CD4-positive, alpha-beta T cell treated with Interleukin-6 at 100 ng/mL for 8 hours (primary cell): Measurements from ENCODE around the gene TNFAIP2.
"Not testable (repeated sequence)": the region's sequence is repeated elsewhere in the genome, so short reads cannot be mapped to it uniquely, and the experiment has no call there.

Experiments
- DNase-seq: peaks from one replicate; pipeline ENCODE4 v3.0.0-alpha.2; 2020; ENCODE audit warnings: mixed read lengths, low spot score

TNFAIP2 gene

DNA sequence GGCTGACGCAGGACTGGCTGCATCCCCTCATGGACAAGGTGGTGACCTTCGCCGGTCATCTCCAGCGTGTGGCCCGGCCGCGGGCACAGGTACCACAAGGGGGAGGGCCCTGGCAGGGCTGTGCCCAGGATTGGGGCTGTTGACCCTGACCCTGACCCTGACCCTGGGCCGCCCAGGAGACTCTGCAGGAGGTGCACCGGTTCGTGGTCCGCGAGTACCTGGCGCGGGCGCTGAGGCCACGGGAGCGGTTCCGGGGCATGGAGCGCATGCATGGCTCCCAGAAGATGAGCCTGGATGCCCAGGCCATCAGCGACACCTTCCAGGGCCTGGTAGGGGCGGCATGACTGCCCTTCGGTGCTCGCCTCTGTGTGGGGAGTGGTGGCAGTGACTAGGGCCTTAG is 15.8 kb upstream of the TNFAIP2 start:
- DNase-seq, result no peak

DNA sequence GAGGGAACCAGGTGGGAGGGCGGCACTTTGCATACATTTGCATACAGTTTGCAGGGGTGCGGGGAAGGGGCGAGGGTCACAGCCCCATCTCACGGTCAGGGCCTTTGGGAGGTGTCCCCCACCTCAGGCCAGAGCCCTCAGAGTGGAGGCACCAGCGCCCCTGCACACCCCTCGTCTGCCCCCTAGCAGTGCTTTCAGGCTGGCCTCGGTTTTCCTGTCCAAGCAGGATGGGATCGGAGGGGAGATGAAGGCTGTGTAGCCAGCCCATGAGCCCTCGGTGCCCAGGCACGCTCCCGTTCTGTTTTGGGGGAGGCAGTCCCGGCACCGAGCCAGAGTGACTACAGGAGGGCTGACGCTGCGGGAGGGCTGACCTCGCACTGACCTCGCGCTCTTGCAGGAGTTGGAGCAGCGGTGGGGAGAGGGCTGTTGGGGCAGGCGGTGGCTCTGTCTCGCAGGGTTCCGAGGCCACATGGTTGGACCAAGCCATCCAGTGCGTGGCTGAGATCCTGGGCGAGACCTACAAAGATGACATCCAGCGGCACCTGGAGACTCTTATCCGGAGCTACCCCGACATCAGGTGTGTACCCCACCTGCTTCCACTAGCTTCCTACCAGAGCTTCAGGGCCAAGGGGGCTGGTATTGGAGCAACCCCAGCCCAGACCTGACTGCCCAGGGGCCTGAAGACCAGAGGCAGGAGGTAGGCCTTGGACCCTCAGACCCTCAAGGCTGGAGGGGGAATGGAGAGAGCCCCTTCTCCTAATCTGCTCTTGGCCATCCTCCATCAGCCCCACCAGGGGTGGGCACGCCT is 15.1 kb upstream of the TNFAIP2 start:
- DNase-seq, result no peak

DNA sequence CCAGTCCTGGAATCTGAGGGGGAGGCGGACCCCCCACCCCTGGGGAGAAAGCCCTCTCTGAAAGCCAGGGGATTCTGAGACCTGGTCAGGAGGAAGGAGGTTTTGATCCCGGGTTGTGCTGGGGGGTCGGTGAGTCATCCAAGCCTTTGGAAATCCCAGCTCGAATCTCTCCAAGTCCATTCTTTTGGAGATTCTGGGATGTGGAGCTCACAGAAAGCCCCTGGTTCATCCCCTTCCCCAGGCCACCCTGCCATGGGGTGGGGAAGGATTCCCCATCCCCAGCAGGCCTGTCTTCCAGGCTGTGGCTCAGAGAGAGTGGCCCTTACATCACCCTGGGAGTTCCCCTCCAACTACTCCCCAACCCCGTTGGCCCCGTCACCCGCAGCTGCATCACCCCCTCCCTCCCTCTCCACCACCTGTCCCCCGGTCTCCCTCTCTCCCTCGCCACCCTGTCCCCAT is 14.5 kb upstream of the TNFAIP2 start:
- no peak for DNase-seq

- DNase-seq, result no peak
Measured at GRCh38 chr14:103109535-103110441, 13.5 kb upstream of the TNFAIP2 start.

DNA sequence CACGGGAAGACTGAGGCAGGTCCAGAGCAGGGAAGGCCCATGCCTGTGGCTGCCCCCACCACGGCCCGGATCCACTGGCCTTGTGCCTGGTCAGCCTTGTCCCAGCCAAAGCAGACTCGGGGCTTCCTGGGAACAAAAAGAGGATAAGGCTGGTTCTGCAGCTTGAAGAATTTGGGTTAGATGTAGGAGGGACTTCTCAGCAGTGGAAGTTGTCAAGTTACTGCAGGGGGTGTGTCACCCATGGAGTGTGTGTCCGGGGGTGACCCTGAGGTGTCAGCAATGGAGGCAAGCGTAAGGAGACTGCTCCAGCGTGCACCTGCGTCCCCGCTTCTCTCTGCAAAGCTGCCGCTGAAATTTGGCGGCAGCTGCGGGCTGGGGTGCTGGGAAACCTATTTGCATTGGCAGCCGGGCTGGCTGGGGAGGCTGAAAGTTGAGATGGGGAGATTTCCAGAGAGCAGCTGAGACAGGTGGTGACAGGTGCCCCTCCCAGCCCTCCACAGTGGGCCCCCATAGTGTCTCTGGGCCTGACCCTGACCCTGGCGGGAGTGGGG is 12.5 kb upstream of the TNFAIP2 start:
- DNase-seq, result no peak

DNA sequence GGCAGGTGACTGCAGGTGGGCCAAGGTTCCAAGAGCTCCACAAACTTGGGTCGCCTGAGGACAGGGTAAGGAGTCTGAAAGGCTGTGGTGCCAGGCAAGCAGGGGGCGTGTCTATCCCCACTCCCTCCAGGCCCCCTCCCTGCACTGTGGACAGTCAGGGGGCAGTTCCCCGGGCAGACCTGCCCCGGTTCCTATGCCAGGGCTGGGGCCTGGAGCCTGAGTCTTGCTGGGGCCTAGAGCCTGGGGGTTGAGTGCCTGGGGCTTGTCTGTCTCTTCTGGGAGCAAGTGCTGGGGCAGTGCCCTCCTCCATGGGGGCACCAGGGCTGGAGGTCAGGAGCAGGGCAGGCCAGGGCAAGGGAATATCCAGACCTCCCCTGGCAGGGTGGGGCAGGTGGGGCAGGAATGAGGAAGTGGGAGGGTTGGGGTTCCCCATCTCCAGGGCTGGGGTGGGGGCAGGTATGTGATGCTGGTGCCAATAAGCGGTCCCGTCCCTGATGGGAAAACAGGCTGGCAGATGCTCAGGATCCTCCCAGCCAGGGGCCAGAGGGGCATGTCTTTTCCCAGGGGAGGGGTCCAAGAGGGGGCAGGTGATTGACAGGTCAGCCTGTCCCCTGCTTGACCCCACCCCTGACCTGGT is 11.9 kb upstream of the TNFAIP2 start:
- DNase-seq, result no peak

DNA sequence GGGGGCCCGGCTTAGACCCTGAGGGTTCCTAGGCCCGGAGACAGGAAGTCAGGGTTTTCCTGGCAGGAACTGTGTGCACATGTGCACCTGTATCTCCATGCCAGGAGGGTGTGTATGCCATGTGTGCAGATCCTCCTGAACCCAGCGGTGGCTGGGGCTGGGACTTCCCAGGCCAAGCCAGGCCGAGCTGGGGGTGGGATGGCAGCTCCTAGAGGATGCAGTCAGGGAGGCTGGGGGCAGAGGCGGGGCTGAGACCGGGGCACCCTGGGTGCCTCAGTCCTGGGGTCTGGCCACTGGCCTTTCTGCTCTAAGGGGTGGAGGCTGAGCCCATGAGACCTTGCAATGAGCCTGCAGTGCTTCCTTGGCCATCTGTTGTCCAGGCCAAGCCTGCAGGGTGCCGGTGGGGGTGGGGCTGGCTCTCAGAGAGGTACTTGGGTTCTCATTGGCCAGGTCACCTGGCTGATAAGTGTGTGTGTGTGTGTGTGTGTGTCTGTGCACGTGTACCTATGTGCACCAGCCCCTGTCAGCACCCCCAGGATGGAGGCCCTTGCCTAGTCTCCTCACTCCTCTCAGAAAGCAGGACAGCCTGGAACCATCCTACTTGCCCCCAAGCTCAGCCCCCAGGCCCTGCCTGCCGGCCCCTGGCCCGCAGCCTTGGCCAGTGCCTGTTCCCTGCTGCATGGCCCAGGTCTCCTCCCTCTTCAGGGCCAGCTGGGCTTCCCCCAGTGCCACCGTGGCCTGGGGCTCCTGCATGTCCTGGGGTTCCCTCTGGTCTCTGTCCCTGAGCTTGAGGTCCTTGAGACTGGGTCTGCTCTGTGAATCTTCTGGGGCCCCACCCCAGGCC is 10.6 kb upstream of the TNFAIP2 start:
- DNase-seq, result no peak

- DNase-seq, result no peak
Measured at GRCh38 chr14:103113303-103113702, 10.0 kb upstream of the TNFAIP2 start.

- DNase-seq, result no peak
Measured at GRCh38 chr14:103113774-103114173, 9.5 kb upstream of the TNFAIP2 start.

- DNase-seq, result not testable (repeated sequence)
Measured at GRCh38 chr14:103115086-103115679, 8.1 kb upstream of the TNFAIP2 start.

- DNase-seq, result no peak
Measured at GRCh38 chr14:103115845-103116572, 7.3 kb upstream of the TNFAIP2 start.

- no peak for DNase-seq
Measured at GRCh38 chr14:103116636-103117035, 6.6 kb upstream of the TNFAIP2 start.

DNA sequence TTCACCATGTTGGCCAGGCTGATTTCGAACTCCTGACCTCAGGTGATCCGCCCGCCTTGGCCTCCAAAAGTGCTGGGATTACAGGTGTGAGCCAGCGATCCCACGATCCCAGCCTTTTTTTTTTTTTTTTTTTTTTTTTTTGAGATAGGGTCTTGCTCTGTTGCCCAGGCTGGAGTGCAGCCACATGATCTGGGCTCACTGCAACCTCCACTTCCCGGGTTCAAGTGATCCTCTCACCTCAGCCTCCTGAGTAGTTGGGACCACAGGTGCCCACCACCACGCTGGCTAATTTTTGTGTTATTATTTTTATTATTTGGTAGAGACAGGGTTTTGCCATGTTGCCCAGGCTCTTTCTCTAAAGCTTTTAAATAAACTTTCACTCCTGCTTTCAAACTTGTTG is 5.8 kb upstream of the TNFAIP2 start:
- DNase-seq, result not testable (repeated sequence)

DNA sequence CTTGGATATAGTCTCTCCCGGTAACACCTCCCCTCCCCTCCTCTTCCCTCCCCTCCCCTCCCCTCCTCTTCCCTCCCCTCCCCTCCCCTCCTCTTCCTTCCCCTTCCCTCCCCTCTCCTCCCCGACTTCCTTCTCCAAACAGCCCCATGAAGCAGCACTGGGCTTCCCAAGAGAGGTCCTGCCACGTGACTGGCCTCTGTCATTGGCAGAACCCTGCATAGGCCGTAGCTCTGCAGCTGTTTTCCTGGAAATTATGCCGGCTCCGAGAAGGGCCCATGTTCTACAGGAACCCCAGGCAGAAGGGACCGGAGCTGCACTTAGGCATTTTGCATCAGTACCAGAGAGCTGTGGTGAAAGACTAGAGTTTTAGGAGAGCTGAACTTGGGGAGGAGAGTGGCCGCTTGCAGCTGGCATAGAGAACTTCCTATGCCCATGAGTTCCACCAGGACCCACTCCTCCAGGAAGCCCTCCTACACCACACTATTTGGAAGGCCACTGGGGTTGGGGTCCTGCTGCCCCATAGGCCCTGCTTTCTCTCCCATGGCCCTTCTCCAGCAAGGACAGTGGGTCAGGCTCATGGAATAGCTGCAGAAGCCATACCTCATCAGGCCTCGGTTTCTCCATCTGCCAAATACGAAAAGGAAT is 5.1 kb upstream of the TNFAIP2 start:
- no peak for DNase-seq

- no peak for DNase-seq
Measured at GRCh38 chr14:103118663-103119404, 4.4 kb upstream of the TNFAIP2 start.

DNA sequence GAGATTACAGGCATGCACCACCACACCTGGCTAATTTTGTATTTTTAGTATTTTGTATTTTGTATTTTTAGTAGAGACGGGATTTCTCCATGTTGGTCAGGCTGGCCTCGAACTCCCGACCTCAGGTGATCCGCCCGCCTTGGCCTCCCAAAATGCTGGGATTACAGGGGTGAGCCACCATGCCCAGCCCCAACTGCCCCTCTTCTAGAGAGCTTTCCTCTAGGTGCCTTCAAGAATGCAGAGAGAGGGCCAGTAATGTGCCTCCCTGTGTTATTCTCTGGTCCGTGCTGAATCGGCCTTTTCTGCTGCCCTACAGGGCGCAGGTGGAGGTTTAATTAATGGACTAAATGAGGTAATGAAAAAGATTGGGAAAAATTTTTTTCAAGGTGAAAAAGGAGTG is 3.7 kb upstream of the TNFAIP2 start:
- DNase-seq, result not testable (repeated sequence)

DNA sequence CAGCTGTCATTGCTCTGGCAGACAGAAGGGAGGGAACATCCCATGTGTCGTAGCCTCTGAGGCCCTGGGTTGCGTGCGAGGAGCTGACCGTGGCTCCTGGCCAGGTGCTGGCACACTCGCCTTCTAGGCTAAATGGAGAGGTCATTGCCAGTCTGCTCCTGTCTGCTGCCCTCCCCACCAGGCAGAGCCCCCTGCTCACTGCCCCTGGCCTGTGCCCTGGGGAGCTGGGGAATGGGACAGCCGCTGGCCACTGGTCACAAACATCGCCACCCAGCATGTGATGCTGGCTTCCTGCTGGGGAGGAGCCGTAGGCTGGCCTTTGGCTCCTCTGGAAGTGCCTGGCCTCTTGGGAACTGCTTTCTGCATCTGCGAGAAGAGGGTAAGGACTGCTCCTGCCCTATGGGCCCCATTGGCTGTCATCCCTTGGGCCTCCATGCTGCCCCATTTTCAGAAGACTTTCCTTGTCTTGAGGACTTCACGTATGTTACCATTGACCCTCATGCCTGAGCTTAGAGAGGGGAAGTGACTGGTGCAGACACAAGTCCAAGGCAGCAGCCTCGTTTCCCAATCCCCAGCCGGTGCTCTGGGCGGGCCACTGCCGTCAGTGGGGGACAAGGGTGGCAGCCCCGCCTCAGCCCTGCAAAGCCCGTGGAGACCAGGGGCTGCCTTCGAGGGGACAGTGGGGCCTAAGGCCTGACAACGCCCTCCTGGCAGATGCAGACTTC is 2.0 kb upstream of the TNFAIP2 start:
- DNase-seq, result no peak
